GM21529 (cell line): Measurements from ENCODE around the gene RBM20.
A peak's percentile ranks its signal among the peaks of the same experiment; 100 is the strongest.

Experiments used
- ATAC-seq: cut with Tn5 transposase; IDR thresholded peaks from one replicate; pipeline ENCODE4 v1.9.1; 2021; ENCODE audit not compliant: unreplicated experiment

RBM20 gene

GRCh38 chr10:110781139-110781538, 137.0 kb downstream of the RBM20 start:
- ATAC-seq = no peak

- no peak for ATAC-seq
Measured at GRCh38 chr10:110782616-110783015, 138.5 kb downstream of the RBM20 start.

GRCh38 chr10:110783509-110784107, 139.5 kb downstream of the RBM20 start:
- ATAC-seq = no peak

- ATAC-seq = no peak
Measured at GRCh38 chr10:110784198-110784597, 140.1 kb downstream of the RBM20 start.

GRCh38 chr10:110786172-110786571, 142.0 kb downstream of the RBM20 start:
- no peak for ATAC-seq

GRCh38 chr10:110788620-110789385, 144.7 kb downstream of the RBM20 start:
- no peak for ATAC-seq

GRCh38 chr10:110789604-110790433, 145.7 kb downstream of the RBM20 start:
- no peak for ATAC-seq

GRCh38 chr10:110790913-110791506, 146.9 kb downstream of the RBM20 start:
- no peak for ATAC-seq

GRCh38 chr10:110791541-110792073, 147.5 kb downstream of the RBM20 start:
- no peak for ATAC-seq

GRCh38 chr10:110792476-110793125, 148.5 kb downstream of the RBM20 start:
- no peak for ATAC-seq

- ATAC-seq = no peak
Measured at GRCh38 chr10:110793128-110793812, 149.1 kb downstream of the RBM20 start.

GRCh38 chr10:110793886-110794285, 149.8 kb downstream of the RBM20 start:
- ATAC-seq = no peak

- ATAC-seq = no peak
Measured at GRCh38 chr10:110794808-110795207, 150.7 kb downstream of the RBM20 start.

- no peak for ATAC-seq
Measured at GRCh38 chr10:110797416-110797815, 153.3 kb downstream of the RBM20 start.

- ATAC-seq = no peak
Measured at GRCh38 chr10:110798340-110798739, 154.2 kb downstream of the RBM20 start.

GRCh38 chr10:110802090-110802489, 158.0 kb downstream of the RBM20 start:
- no peak for ATAC-seq

GRCh38 chr10:110802551-110803238, 158.6 kb downstream of the RBM20 start:
- peak; percentile 71 for ATAC-seq

GRCh38 chr10:110803239-110803749, 159.2 kb downstream of the RBM20 start:
- peak; percentile 65 for ATAC-seq

GRCh38 chr10:110803830-110804338, 159.7 kb downstream of the RBM20 start:
- ATAC-seq = peak; percentile 47
